GM18909 (cell line): ENCODE results near the gene RYR1.
A peak's percentile ranks its signal among the peaks of the same experiment; 100 is the strongest.
"Not testable (repeated sequence)": the region's sequence is repeated elsewhere in the genome, so short reads cannot be mapped to it uniquely, and the experiment has no call there.

Experiments used
- ATAC-seq: cut with Tn5 transposase; IDR thresholded peaks from one replicate; pipeline ENCODE4 v1.9.1; 2021; ENCODE audit warnings: mild to moderate bottlenecking; ENCODE audit not compliant: unreplicated experiment, poor library complexity

RYR1 gene

GRCh38 chr19:38399081-38399480, 34.4 kb upstream of the RYR1 start:
- no peak for ATAC-seq

GRCh38 chr19:38399537-38399936, 34.0 kb upstream of the RYR1 start:
- ATAC-seq: no peak

- ATAC-seq: no peak
Observed at GRCh38 chr19:38400361-38400760, 33.1 kb upstream of the RYR1 start.

- no peak for ATAC-seq
Observed at GRCh38 chr19:38401148-38401547, 32.3 kb upstream of the RYR1 start.

- ATAC-seq: peak; percentile 2
Observed at GRCh38 chr19:38402623-38402966, 30.9 kb upstream of the RYR1 start.

- ATAC-seq: peak; percentile 91
Observed at GRCh38 chr19:38402967-38403674, 30.4 kb upstream of the RYR1 start, which contains the start of gene FAM98C. Gene FAM98C (plus strand): TSS chr19:38403093. CDS start chr19:38403154, 61 bp downstream.

- no peak for ATAC-seq
Observed at GRCh38 chr19:38404858-38405257, 28.6 kb upstream of the RYR1 start.

- no peak for ATAC-seq
Observed at GRCh38 chr19:38405276-38405675, 28.2 kb upstream of the RYR1 start.

GRCh38 chr19:38409631-38410133, 23.8 kb upstream of the RYR1 start:
- no peak for ATAC-seq

GRCh38 chr19:38410407-38410806, 23.1 kb upstream of the RYR1 start:
- ATAC-seq: not testable (repeated sequence)

- ATAC-seq: no peak
Observed at GRCh38 chr19:38411041-38411712, 22.3 kb upstream of the RYR1 start.

- not testable (repeated sequence) for ATAC-seq
Observed at GRCh38 chr19:38411898-38412297, 21.6 kb upstream of the RYR1 start.

GRCh38 chr19:38412491-38412890, 21.0 kb upstream of the RYR1 start:
- no peak for ATAC-seq

GRCh38 chr19:38412961-38413360, 20.5 kb upstream of the RYR1 start:
- ATAC-seq: no peak

GRCh38 chr19:38413416-38413815, 20.1 kb upstream of the RYR1 start:
- ATAC-seq: no peak

- ATAC-seq: no peak
Observed at GRCh38 chr19:38417146-38417543, 16.3 kb upstream of the RYR1 start.

- no peak for ATAC-seq
Observed at GRCh38 chr19:38417544-38418506, 15.7 kb upstream of the RYR1 start.

GRCh38 chr19:38420935-38421334, 12.6 kb upstream of the RYR1 start:
- ATAC-seq: no peak

GRCh38 chr19:38421856-38422255, 11.6 kb upstream of the RYR1 start:
- ATAC-seq: no peak

- no peak for ATAC-seq
Observed at GRCh38 chr19:38422438-38422837, 11.1 kb upstream of the RYR1 start.

- no peak for ATAC-seq
Observed at GRCh38 chr19:38424272-38424671, 9.2 kb upstream of the RYR1 start.
